WERI-Rb-1 (cell line): ENCODE measurements around the gene ARHGAP20.

Experiments
- DNase-seq: peaks from one replicate; pipeline ENCODE4 v3.0.0-alpha.2; 2020
- H3K27ac ChIP-seq: fragments of 250-450 bp; sonication (Bioruptor Pico); 2 replicates; pipeline ENCODE4 v1.5.1; 2020; ENCODE audit warnings: mild to moderate bottlenecking, moderate library complexity
- H3K27me3 ChIP-seq: fragments of 250-450 bp; sonication (Bioruptor Pico); 2 replicates; pipeline ENCODE4 v1.5.1; 2021; ENCODE audit warnings: mild to moderate bottlenecking, low read depth, moderate library complexity; ENCODE audit not compliant: insufficient read depth, severe bottlenecking
- H3K36me3 ChIP-seq: fragments of 250-450 bp; sonication (Bioruptor Pico); 2 replicates; pipeline ENCODE4 v1.5.1; 2020; ENCODE audit warnings: mild to moderate bottlenecking, moderate library complexity
- H3K4me3 ChIP-seq: 2 replicates; pipeline ENCODE4 v1.5.1; 2011; ENCODE audit warnings: low read depth, mild to moderate bottlenecking, control low read depth, low read length
- H3K9me3 ChIP-seq: fragments of 250-450 bp; sonication (Bioruptor Pico); 2 replicates; pipeline ENCODE4 v1.5.1; 2021; ENCODE audit warnings: mild to moderate bottlenecking, moderate library complexity; ENCODE audit not compliant: severe bottlenecking
- CTCF ChIP-seq: IDR thresholded peaks from 2 replicates; pipeline ENCODE4 v1.5.1; 2011; ENCODE audit warnings: low read depth, mild to moderate bottlenecking, control low read depth, inconsistent platforms, low read length

Gene ARHGAP20

GRCh38 chr11:110582728-110583432, 129.4 kb downstream of the ARHGAP20 start:
- Histone ChIP-seq H3K4me3 (no peak overlapping the region), H3K27ac (no peak overlapping the region), H3K27me3 (no peaks in the 10 kb centered on the region), H3K36me3 (no peaks in the 10 kb centered on the region), H3K9me3 (no peaks in the 10 kb centered on the region)
- DNase-seq, result no peak
- no peak for TF ChIP-seq CTCF

- Histone ChIP-seq H3K9me3 (no peaks in the 10 kb centered on the region), H3K36me3 (no peaks in the 10 kb centered on the region), H3K27me3 (no peaks in the 10 kb centered on the region), H3K4me3 (no peak overlapping the region), H3K27ac (no peak overlapping the region)
- TF ChIP-seq CTCF, result no peak
- DNase-seq, result no peak
Observed at GRCh38 chr11:110580571-110580970, 131.7 kb downstream of the ARHGAP20 start.

- H3K9me3 ChIP-seq, result no peaks in the 10 kb centered on the region
- TF ChIP-seq CTCF, result no peak
- no peaks in the 10 kb centered on the region for H3K36me3 ChIP-seq
- no peaks in the 10 kb centered on the region for H3K27me3 ChIP-seq
- H3K4me3 ChIP-seq, result no peak overlapping the region
- DNase-seq, result no peak
- H3K27ac ChIP-seq, result no peak overlapping the region
Observed at GRCh38 chr11:110573411-110573810, 138.8 kb downstream of the ARHGAP20 start.

- no peak for TF ChIP-seq CTCF
- Histone ChIP-seq H3K9me3 (no peaks in the 10 kb centered on the region), H3K27ac (no peak overlapping the region), H3K36me3 (no peaks in the 10 kb centered on the region), H3K27me3 (no peaks in the 10 kb centered on the region), H3K4me3 (no peak overlapping the region)
- no peak for DNase-seq
Observed at GRCh38 chr11:110571081-110571720, 141.0 kb downstream of the ARHGAP20 start.

- no peak for DNase-seq
- Histone ChIP-seq H3K27me3 (no peaks in the 10 kb centered on the region), H3K36me3 (no peaks in the 10 kb centered on the region), H3K4me3 (no peak overlapping the region), H3K9me3 (no peaks in the 10 kb centered on the region), H3K27ac (no peak overlapping the region)
- TF ChIP-seq CTCF, result no peak
Observed at GRCh38 chr11:110566577-110566976, 145.7 kb downstream of the ARHGAP20 start.
